Right hindlimb (tissue), 1 donor: ENCODE data around the gene LRIG1.

Experiments used
- DNase-seq: peaks from one replicate; pipeline ENCODE4 v3.0.0-alpha.2; 2018

LRIG1 gene

GRCh38 chr3:66500576-66501482 lies at the start of gene LRIG1:
LRIG1 (minus strand) TSS chr3:66501022; CDS start chr3:66500407, 615 bp downstream.
- DNase-seq = peak; percentile 100

- no peak for DNase-seq
These were observed 44.0 kb upstream of the LRIG1 start for GRCh38 chr3:66544619-66545429.

- DNase-seq = no peak
These were observed 41.3 kb upstream of the LRIG1 start for GRCh38 chr3:66542153-66542552.

- no peak for DNase-seq
These were observed 38.7 kb upstream of the LRIG1 start for GRCh38 chr3:66539466-66539989.

GRCh38 chr3:66538390-66538789 lies 37.6 kb upstream of the LRIG1 start:
- no peak for DNase-seq

- DNase-seq = no peak
These were observed 36.9 kb upstream of the LRIG1 start for GRCh38 chr3:66537735-66538134.

- no peak for DNase-seq
These were observed 36.0 kb upstream of the LRIG1 start for GRCh38 chr3:66536791-66537190.

GRCh38 chr3:66534304-66534845 lies 33.6 kb upstream of the LRIG1 start:
- no peak for DNase-seq

GRCh38 chr3:66532613-66533012 lies 31.8 kb upstream of the LRIG1 start:
- no peak for DNase-seq

GRCh38 chr3:66532160-66532587 lies 31.4 kb upstream of the LRIG1 start:
- DNase-seq = no peak

- no peak for DNase-seq
These were observed 30.4 kb upstream of the LRIG1 start for GRCh38 chr3:66531256-66531655.

- DNase-seq = no peak
These were observed 26.4 kb upstream of the LRIG1 start for GRCh38 chr3:66527246-66527645.

GRCh38 chr3:66525771-66526170 lies 24.9 kb upstream of the LRIG1 start:
- DNase-seq = no peak

- no peak for DNase-seq
These were observed 19.9 kb upstream of the LRIG1 start for GRCh38 chr3:66520724-66521123.

- DNase-seq = no peak
These were observed 17.8 kb upstream of the LRIG1 start for GRCh38 chr3:66518644-66519043.

GRCh38 chr3:66518126-66518525 lies 17.3 kb upstream of the LRIG1 start:
- DNase-seq = peak; percentile 34

- no peak for DNase-seq
These were observed 16.4 kb upstream of the LRIG1 start for GRCh38 chr3:66517241-66517640.

- DNase-seq = no peak
These were observed 7.6 kb upstream of the LRIG1 start for GRCh38 chr3:66508461-66508860.

- DNase-seq = no peak
These were observed 6.8 kb upstream of the LRIG1 start for GRCh38 chr3:66507423-66508260.

GRCh38 chr3:66506154-66506553 lies 5.3 kb upstream of the LRIG1 start:
- no peak for DNase-seq

- DNase-seq = no peak
These were observed 4.2 kb upstream of the LRIG1 start for GRCh38 chr3:66504850-66505641.
